Measurements from ENCODE around the gene FAM168B.

Gene FAM168B

GRCh38 chr2:131127076-131127475 is 33.8 kb upstream of the FAM168B start:
- in situ Hi-C loops (cut with HindIII; ENCODE audit: low sequenced_read_pairs) = no loop called here
- H3K4me3 ChIP-seq (ENCODE audit: low read depth, low read length) = no peak overlapping the region
- TF ChIP-seq CTCF (IDR thresholded peaks at IDR 0.05; ENCODE audit: low read depth, low read length) = no peak
- no peak for DNase-seq (ENCODE audit: low read depth, low spot score)

- H3K4me3 ChIP-seq (ENCODE audit: low read depth, low read length) = no peak overlapping the region
- DNase-seq (ENCODE audit: low read depth, low spot score) = no peak
- in situ Hi-C loops (cut with HindIII; ENCODE audit: low sequenced_read_pairs) = no loop called here
- no peak for TF ChIP-seq CTCF (IDR thresholded peaks at IDR 0.05; ENCODE audit: low read depth, low read length)
Measured at GRCh38 chr2:131126436-131126835, 33.2 kb upstream of the FAM168B start.

- H3K4me3 ChIP-seq (ENCODE audit: low read depth, low read length) = no peak overlapping the region
- in situ Hi-C loops (cut with HindIII; ENCODE audit: low sequenced_read_pairs) = no loop called here
- DNase-seq (ENCODE audit: low read depth, low spot score) = no peak
- no peak for TF ChIP-seq CTCF (IDR thresholded peaks at IDR 0.05; ENCODE audit: low read depth, low read length)
Measured at GRCh38 chr2:131125195-131125757, 32.0 kb upstream of the FAM168B start.

GRCh38 chr2:131123192-131123591 is 29.9 kb upstream of the FAM168B start:
- no peak overlapping the region for H3K4me3 ChIP-seq (ENCODE audit: low read depth, low read length)
- in situ Hi-C loops (cut with HindIII; ENCODE audit: low sequenced_read_pairs) = no loop called here
- DNase-seq (ENCODE audit: low read depth, low spot score) = no peak
- no peak for TF ChIP-seq CTCF (IDR thresholded peaks at IDR 0.05; ENCODE audit: low read depth, low read length)

GRCh38 chr2:131122496-131122895 is 29.2 kb upstream of the FAM168B start:
- in situ Hi-C loops (cut with HindIII; ENCODE audit: low sequenced_read_pairs) = no loop called here

GRCh38 chr2:131121464-131121863 is 28.2 kb upstream of the FAM168B start:
- no peak for DNase-seq (ENCODE audit: low read depth, low spot score)
- in situ Hi-C loops (cut with HindIII; ENCODE audit: low sequenced_read_pairs) = no loop called here
- no peak for TF ChIP-seq CTCF (IDR thresholded peaks at IDR 0.05; ENCODE audit: low read depth, low read length)
- no peak overlapping the region for H3K4me3 ChIP-seq (ENCODE audit: low read depth, low read length)

More at GRCh38 chr2:131122496-131122895, 29.2 kb upstream of the FAM168B start:
- no peak for DNase-seq (ENCODE audit: low read depth, low spot score)
- H3K4me3 ChIP-seq (ENCODE audit: low read depth, low read length) = no peak overlapping the region
- TF ChIP-seq CTCF (IDR thresholded peaks at IDR 0.05; ENCODE audit: low read depth, low read length) = no peak

All from astrocyte of the spinal cord (primary cell).